Endothelial cell of umbilical vein (primary cell): ENCODE results near the gene PAXX. TPM values are rescaled to one million over a fixed set of nuclear protein-coding genes. Genes with fewer than 3 reads are reported as not detected.

Experiments
- BruUV-seq: library from RNA; stranded (reverse); fragments of 400-500 nt; replicated peaks from 2 replicates; lab custom pipeline; 2021; lab: Mats Ljungman, UMichigan
- CTCF ChIA-PET: fragments of 300-600, 350-600 bp; sonication (Branson Sonifier 250); formaldehyde crosslinking; loops from one replicate; lab custom pipeline; 2021; ENCODE audit warnings: antibody characterized with exemption, inconsistent platforms; lab: Charles Lee
- POLR2A ChIA-PET: fragments of 300-600, 350-600 bp; sonication (Branson Sonifier 250); formaldehyde crosslinking; loops from one replicate; lab custom pipeline; 2021; ENCODE audit warnings: antibody characterized with exemption, inconsistent platforms; lab: Charles Lee
- DNase-seq: peaks from one replicate; pipeline ENCODE4 v3.0.0-alpha.2; 2011; ENCODE audit warnings: low read depth, low spot score
- FAIRE-seq: peaks from 2 replicates; lab custom pipeline; 2011; peaks lifted over from hg19 to GRCh38; lab: Jason Lieb, UNC
- H2AFZ ChIP-seq: 2 replicates; pipeline ENCODE4 v1.6.0; 2012; ENCODE audit warnings: low read depth, low read length, control low read depth, inconsistent platforms
- H3K27ac ChIP-seq: 2 replicates; pipeline ENCODE4 v1.5.1; 2011; ENCODE audit warnings: low read depth, mild to moderate bottlenecking, control low read depth, low read length, moderate library complexity; ENCODE audit not compliant: insufficient read depth
- H3K27me3 ChIP-seq, 2 experiments: 2 replicates each; pipeline versions ENCODE4 v1.6.0 to v1.6.1; 2011; ENCODE audit warnings: low read length in 2 of 2, mixed read lengths in 1 of 2; ENCODE audit not compliant: control insufficient read depth in 2 of 2, insufficient read depth in 2 of 2
- H3K36me3 ChIP-seq, 2 experiments: 2 replicates in 1 of 2; 3 replicates in 1 of 2; pipeline ENCODE4 v1.5.1; 2011; ENCODE audit warnings: low read length in 2 of 2, mild to moderate bottlenecking in 1 of 2, moderate library complexity in 1 of 2; ENCODE audit not compliant: control insufficient read depth in 2 of 2, insufficient read depth in 2 of 2; ENCODE audit errors: extremely low read depth in 1 of 2
- H3K4me1 ChIP-seq: 3 replicates; pipeline ENCODE4 v1.5.1; 2011; ENCODE audit warnings: mild to moderate bottlenecking, low read length; ENCODE audit not compliant: control insufficient read depth, insufficient read depth; ENCODE audit errors: extremely low read depth
- H3K4me2 ChIP-seq: 2 replicates; pipeline ENCODE4 v1.6.1; 2011; ENCODE audit warnings: low read length, control low read depth, mixed read lengths; ENCODE audit not compliant: insufficient read depth
- H3K4me3 ChIP-seq, 3 experiments: fragments of 200-600 bp in 1 of 3; sonication (generic), shearing (Covaris generic) in 1 of 3; replicated peaks in 1 of 3; 2 replicates each; pipeline ENCODE4 v1.5.1; 2011 to 2016; ENCODE audit warnings: control low read depth in 3 of 3, low read length in 3 of 3, mild to moderate bottlenecking in 2 of 3, inconsistent platforms in 1 of 3, low read depth in 1 of 3, moderate library complexity in 1 of 3; ENCODE audit not compliant: insufficient read depth in 1 of 3
- H3K79me2 ChIP-seq: 2 replicates; pipeline ENCODE4 v1.6.0; 2012; ENCODE audit warnings: low read length, inconsistent platforms; ENCODE audit not compliant: control insufficient read depth, insufficient read depth
- H3K9ac ChIP-seq: replicated peaks from 2 replicates; pipeline ENCODE3; 2011; ENCODE audit warnings: low read length, control low read depth; ENCODE audit not compliant: insufficient read depth; ENCODE audit errors: extremely low read depth
- H3K9me1 ChIP-seq: replicated peaks from 3 replicates; pipeline ENCODE4 v1.6.0; 2011; ENCODE audit warnings: mild to moderate bottlenecking, low read length; ENCODE audit not compliant: control insufficient read depth, insufficient read depth; ENCODE audit errors: extremely low read depth
- H3K9me3 ChIP-seq: replicated peaks from 2 replicates; pipeline ENCODE4 v1.5.1; 2012; ENCODE audit warnings: low read length, inconsistent platforms; ENCODE audit not compliant: control insufficient read depth, insufficient read depth
- H4K20me1 ChIP-seq: replicated peaks from 2 replicates; pipeline ENCODE3; 2011; ENCODE audit warnings: mild to moderate bottlenecking, low read length; ENCODE audit not compliant: control insufficient read depth, insufficient read depth; ENCODE audit errors: extremely low read depth
- CTCF ChIP-seq, 2 donors: IDR thresholded peaks; 1 replicate in 1 of 2; 2 replicates in 1 of 2; pipeline ENCODE4 v1.5.1; 2011; ENCODE audit warnings: low read length in 2 of 2, mild to moderate bottlenecking in 2 of 2, moderate library complexity in 2 of 2, control low read depth in 1 of 2, inconsistent platforms in 1 of 2, low read depth in 1 of 2; ENCODE audit not compliant: insufficient read depth in 1 of 2; ENCODE audit errors: extremely low read depth in 1 of 2
- EZH2 ChIP-seq: IDR thresholded peaks from 2 replicates; pipeline ENCODE4 v1.6.1; 2012; ENCODE audit warnings: borderline replicate concordance, low read depth, mild to moderate bottlenecking, moderate library complexity, low read length, inconsistent platforms; ENCODE audit not compliant: severe bottlenecking
- dilution Hi-C: fragments of 300-500 bp; cut with MboI; formaldehyde crosslinking; loops from one replicate; pipeline ENCODE4 v1.15.0; 2019; ENCODE audit warnings: low sequenced_read_pairs; ENCODE audit not compliant: extremely low pct_ligation_motif_present
- intact Hi-C: fragments of 100-400 bp; cut with micrococcal nuclease; formaldehyde crosslinking; loops from one replicate; pipeline ENCODE4 v1.10.0; 2022
- polyA plus RNA-seq, 4 experiments: library from polyadenylated mRNA; depleted of rRNA in 3 of 4; stranded (reverse) in 3 of 4; unstranded in 1 of 4; fragments of >200 nt; gene quantifications; 2 replicates each; pipeline versions ENCODE4 v1.2.1 to v1.2.3, GENCODE V29; 2011 to 2012; ENCODE audit warnings: missing spikeins in 1 of 4
- total RNA-seq: library from RNA; stranded (reverse); gene quantifications from 2 replicates; pipeline ENCODE4 v1.2.3, GENCODE V29; 2021

The PAXX gene
- total and polyA plus RNA-seq, 2 donors (not counting 3 experiments of a cell fraction or from before 2014, with no cell fraction given) = 34.0 to 35.0 TPM

GRCh38 chr9:137021979-137022661 is 29.9 kb downstream of the PAXX start:
- ChIA-PET CTCF (interaction anchor here (1.4 to 1.8 kb wide), 3 partner anchors 7 to 25 kb away, joined by 3 to 17 read pairs (median 4); no protein-coding TSS in a partner anchor), POLR2A (no interaction called here)
- Histone ChIP-seq H3K36me3 (no peaks in the 10 kb centered on the region), H3K27ac (no peak overlapping the region), H4K20me1 (no peaks in the 10 kb centered on the region), H3K9me3 (no peaks in the 10 kb centered on the region), H3K9ac (no peak overlapping the region), H2AFZ (no peak overlapping the region), H3K4me2 (no peak overlapping the region), H3K9me1 (no peaks in the 10 kb centered on the region), H3K4me1 (peaks cover under 1% of the 10 kb centered on the region), H3K4me3 (no peak overlapping the region), H3K79me2 (no peaks in the 10 kb centered on the region), H3K27me3 (no peaks in the 10 kb centered on the region)
- no TSS peak for BruUV-seq
- peak; percentile 38 for FAIRE-seq
- TF ChIP-seq CTCF (IDR thresholded peaks at IDR 0.05; ENCODE audit: extremely low read depth in 1 of 2, insufficient read depth in 1 of 2, low read depth in 1 of 2, low read length in 2 of 2) = no peak
- dilution Hi-C loops = no loop called here
- intact Hi-C loops = no loop called here
- DNase-seq = peak; percentile 61

GRCh38 chr9:137022662-137023008 is 30.4 kb downstream of the PAXX start:
- Histone ChIP-seq H3K36me3 (no peaks in the 10 kb centered on the region), H3K9me3 (no peaks in the 10 kb centered on the region), H2AFZ (no peak overlapping the region), H3K9ac (no peak overlapping the region), H3K4me1 (peaks cover 4% of the 10 kb centered on the region), H4K20me1 (no peaks in the 10 kb centered on the region), H3K9me1 (no peaks in the 10 kb centered on the region), H3K79me2 (no peaks in the 10 kb centered on the region), H3K27me3 (no peaks in the 10 kb centered on the region), H3K4me3 (no peak overlapping the region), H3K4me2 (no peak overlapping the region), H3K27ac (no peak overlapping the region)
- BruUV-seq = no TSS peak
- intact Hi-C loops = no loop called here
- ChIA-PET CTCF (interaction anchor here (1.3 to 1.8 kb wide), 2 partner anchors 12 to 13 kb away, joined by 3 to 4 read pairs; no protein-coding TSS in a partner anchor), POLR2A (no interaction called here)
- dilution Hi-C loops = no loop called here
- DNase-seq = no peak
- TF ChIP-seq CTCF (IDR thresholded peaks at IDR 0.05; ENCODE audit: extremely low read depth in 1 of 2, insufficient read depth in 1 of 2, low read depth in 1 of 2, low read length in 2 of 2) = no peak
- no peak for TF ChIP-seq EZH2
- FAIRE-seq = no peak
